NAMALWA (cell line): ENCODE measurements around the gene MRPS10.

ENCODE experiments used
- DNase-seq: peaks from one replicate; pipeline ENCODE4 v3.0.0-alpha.2; 2015; ENCODE audit warnings: low spot score

The MRPS10 gene

DNA sequence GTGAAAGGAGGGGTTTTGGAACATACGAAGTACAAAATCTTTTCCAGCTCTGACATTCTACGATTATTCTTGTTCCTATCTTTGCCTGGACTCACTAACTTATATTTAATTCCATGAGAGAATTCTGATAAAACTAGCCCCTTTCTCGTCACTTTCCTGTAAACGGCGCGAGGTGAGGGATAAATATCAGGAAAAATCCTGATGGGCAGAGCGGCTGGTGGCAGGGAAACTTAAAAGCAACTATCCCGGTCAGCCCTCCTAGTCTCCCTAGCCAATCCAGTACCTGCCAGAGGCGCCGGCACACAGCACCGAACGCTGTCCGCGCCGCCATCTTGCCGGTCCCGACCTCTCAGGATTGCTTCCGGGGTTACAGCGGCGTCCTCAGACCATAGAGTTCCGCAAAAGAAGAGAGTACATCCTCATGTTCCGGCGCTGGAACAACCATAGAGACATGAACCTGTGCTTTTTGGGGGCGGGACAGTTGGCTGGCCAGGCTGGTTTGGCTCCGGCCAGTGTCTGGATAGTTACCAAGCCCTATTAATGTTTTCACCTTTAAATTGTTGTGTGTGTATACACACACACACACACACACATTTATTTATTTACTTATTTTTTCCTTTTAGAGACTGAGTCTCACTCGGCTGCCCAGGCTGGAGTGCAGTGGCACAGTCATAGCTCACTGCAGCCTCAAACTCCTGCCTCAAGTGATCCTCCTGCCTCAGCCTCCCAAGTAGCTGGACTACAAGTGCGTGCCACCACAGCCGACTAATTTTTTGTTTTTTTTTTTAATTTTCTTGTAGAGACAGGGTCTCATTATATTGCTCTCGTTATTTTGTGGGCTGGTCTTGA, at the start of gene MRPS10:
Gene MRPS10 (minus strand): TSS at position 343 of the 849 bp plus-strand sequence. CDS start 12 bp downstream, at position 331.
- DNase-seq, result peak; percentile 96

- no peak for DNase-seq
Observed at GRCh38 chr6:42266538-42266937, 48.9 kb upstream of the MRPS10 start.

DNA sequence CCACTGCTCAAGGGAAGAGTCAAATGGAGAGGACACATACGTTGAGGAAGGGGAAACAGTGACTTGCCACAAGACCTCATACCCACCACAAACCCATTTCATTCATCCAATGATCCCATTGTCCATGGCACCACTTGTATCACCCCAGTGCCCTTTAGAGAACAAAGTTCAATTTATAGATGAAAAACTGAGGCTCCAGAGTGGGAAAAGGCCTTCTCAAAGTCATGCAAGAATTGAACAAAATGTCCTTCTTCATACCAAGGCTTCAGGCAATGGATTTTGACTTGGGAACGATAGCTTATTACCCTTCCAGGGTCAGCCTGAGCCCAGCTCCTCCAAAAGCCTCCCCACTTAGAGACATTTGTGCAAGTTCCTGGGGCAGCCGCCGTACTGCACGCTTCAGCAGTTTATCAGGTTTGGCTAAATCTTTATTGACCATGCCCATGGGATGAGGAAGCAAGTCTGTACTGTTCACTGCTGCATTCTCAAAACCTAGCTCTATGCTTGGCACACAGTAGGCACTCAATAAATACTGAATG, 47.3 kb upstream of the MRPS10 start:
- DNase-seq, result no peak

GRCh38 chr6:42264162-42264851, 46.6 kb upstream of the MRPS10 start:
- DNase-seq, result no peak

- no peak for DNase-seq
Observed at GRCh38 chr6:42263165-42263728, 45.6 kb upstream of the MRPS10 start.

- DNase-seq, result peak; percentile 55
Observed at GRCh38 chr6:42260972-42261371, 43.3 kb upstream of the MRPS10 start.

DNA sequence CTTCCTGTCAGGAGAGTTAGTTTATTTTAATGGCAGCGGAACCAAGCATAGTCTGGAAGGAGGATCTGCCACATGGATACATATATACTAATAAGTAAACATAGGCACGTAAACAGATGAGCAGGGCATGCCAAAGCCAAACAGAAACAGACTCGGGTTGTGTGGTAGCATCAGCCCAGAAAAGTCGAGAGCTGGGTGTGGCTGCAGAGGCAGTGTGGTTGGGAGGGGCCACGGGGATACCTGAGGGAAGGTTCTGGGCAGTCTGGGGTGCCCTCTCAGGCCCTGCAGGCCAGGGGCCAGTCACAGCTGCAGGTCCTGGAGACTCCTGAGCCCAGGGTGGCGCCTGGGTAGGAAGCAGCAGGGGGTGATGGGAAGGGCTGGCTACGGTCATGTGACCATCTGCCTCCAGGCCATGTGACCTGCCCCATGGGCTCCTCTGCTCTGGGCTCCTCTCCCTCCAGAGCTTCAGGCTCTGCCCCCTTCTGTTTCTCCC, 42.8 kb upstream of the MRPS10 start:
- DNase-seq, result peak; percentile 27

DNA sequence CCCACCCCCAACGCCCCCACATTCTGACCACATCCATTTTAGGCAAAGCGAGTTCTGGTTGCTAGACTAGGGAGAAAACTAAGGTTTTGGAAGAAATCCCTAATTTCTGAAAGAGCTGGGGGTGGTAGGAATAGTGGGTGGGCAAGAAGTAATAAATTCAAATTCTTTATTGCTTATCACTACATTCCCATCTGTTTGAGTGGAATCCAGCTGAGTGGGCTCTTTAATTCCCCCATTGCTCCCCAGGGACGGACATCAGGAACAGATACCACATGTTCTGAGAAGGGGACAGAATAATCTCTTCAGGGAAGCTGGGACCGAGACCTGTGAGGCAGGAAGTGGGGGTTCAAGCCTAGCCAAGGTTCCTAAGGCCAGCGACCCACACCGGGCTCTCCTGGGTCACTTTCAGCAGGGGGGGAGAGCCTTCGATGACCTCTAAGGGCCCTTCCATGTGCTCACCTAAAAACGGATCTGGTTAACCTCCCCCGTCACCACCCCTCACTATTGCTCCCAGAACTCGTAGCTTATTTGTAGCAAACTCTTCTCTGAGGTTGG, 42.3 kb upstream of the MRPS10 start:
- no peak for DNase-seq

GRCh38 chr6:42259286-42259685, 41.6 kb upstream of the MRPS10 start:
- no peak for DNase-seq

- no peak for DNase-seq
Observed at GRCh38 chr6:42257614-42258013, 40.0 kb upstream of the MRPS10 start.

- no peak for DNase-seq
Observed at GRCh38 chr6:42257063-42257462, 39.4 kb upstream of the MRPS10 start.

DNA sequence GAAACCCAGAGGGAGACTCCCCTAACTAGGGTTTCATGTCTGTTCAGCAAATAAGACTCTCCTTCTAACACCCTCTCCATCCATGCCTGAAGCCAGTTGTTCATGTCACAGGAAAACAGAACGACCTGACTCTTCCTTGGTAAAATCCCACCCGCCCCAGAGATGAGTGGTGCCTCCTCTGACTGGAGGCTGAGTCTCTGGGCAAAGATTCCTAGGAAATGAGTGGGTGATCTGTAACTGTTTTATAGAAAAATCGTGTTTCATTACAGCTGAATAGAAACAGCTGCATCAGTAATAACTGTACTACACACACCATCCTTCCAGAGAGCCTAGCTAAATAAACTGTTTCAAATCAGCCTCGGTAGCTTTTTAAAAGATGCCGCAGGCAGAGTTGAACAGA, 37.4 kb upstream of the MRPS10 start:
- no peak for DNase-seq

DNA sequence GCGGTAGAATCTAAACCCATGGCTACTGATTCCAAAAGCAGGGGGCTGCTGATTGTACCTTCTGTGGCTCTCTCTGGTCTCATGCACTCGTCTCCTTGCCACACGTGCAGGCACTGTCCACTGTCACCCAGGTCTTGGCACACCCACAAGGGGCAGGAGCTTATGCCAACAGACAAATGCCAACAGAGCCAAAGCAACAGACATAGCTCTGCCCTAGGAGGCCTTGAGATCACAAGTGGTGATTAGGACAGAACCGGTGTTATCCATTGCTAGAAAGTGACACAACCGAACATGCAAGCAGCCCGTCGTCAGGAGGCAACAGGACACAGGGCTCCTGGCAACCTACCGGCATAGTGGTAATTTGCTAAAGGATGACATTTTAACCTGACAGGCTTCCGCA, 36.8 kb upstream of the MRPS10 start:
- DNase-seq, result no peak

DNA sequence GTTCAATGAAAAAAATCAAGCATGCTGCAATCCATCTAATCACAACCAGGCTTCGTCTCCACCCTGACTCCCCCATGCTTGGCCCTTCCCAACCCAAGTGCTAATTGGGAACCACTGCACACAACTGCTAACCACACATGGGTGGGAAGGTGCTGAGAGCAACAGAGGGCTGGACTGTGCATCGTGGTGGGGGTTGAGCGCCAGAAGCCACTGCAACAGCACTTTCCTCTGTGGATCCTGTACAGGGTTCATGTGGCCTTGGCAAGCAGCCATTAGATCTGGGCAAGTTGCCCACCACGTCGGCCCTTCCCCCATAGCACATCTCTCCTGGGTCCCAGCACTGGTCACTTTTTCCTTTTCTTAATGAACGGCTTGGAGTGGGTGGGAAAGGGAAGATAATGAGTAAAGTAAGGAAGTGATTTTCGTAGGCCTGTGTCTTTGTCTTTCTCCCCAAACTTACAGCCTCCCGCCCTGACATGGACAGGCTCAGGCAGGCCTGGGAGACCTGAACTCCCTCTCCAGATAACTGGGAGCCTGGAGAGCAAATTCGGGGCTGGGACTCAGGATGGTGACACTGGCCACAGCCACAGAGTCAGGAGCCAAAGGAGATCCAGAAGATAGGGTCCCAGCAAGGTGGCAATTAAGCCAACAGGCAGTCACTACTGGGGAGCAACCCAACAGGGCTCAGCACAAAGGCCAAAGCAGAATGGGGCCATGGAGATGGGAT, 34.4 kb upstream of the MRPS10 start:
- no peak for DNase-seq

GRCh38 chr6:42251500-42251899, 33.8 kb upstream of the MRPS10 start:
- no peak for DNase-seq

- no peak for DNase-seq
Observed at GRCh38 chr6:42250274-42250931, 32.7 kb upstream of the MRPS10 start.

DNA sequence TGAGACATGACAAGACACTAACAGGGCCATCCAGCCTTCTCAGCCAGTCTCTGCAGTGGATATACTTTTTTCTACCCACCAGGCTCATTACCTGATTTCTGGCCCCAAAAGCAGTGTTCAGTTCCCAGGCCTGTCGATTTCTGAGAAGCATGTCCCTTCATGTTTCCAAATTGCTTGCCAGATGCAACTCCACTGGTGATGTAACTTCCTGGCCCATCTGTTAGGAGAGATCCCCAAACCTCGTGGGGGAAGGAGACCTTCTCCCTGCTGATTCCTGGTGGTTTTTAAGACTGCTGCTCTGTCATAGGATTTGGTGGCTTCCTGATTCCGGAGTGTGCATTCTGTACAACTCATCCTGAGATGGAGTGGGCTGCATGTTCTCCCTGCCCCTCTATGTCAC, 31.6 kb upstream of the MRPS10 start:
- no peak for DNase-seq

DNA sequence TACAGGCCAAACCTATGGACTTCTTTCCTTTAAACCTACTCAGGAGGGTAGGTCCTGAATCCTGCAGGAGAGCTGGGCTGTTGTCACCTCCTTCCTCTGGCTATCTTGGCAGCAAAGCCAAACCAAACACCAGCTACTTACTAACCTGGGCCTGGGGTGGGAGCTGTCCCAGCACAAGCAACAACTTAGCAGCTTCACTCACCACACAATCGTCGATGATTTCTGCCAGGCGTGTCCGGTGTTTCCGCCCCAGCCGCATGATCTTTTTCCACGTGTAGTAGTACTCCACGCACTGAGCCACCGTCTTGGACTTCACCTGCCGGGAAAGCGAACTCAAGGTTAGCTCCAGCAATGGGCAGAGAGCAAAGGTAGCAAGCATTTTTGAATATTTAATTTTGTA, 25.4 kb upstream of the MRPS10 start:
- no peak for DNase-seq

GRCh38 chr6:42241915-42242314, 24.3 kb upstream of the MRPS10 start:
- no peak for DNase-seq

DNA sequence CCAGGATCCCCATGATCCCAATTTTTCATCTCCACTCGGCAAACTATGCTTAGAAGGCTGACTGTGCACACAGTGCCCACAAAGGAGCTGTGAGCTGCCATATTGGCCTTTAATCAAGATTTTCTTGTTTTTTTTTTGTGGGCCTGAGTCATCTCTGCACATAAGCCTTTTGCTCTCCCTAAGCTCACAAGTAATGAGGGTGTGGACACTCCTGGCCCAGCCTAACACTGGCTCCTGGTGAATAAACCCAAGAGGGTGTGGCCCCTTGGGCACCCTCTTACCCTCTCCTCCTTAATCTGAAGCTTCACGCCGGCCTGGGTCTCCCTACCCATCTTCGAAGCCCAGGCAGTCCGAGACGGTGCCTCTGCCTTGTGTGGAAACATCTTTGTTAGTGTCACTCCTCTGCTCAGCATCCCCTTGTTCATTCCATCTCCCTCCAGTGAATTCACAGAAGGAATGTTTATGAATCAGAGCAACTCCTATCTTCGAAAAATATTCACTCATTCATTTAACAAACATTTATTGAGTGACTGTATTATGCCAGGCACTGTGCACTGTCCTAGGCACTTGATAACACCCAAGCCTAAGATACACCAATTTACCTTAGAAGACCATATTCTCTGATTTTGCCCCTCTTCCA, 22.2 kb upstream of the MRPS10 start:
- DNase-seq, result no peak

DNA sequence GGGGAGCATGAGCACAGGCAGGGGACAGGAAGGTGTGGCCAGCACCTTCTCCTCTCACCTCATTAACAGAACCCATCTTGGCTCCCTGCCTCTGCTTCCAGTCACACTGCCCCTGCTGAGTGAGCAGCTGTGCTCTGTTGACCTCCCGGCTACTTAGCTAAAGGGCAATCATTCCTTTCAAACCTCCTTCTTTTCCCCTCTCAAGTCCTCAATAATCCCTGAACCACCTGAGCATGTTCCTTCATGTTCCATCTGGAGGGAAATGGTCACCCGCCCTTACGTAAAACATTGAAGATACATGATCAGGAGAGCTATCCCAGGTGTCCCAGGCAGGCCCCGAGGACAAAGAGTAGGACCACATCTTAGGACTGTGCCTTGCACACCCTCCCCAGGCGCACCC, 21.7 kb upstream of the MRPS10 start:
- no peak for DNase-seq
